Measurements from ENCODE around the gene PFN4. TPM values are rescaled to one million over a fixed set of nuclear protein-coding genes. Genes with fewer than 3 reads are reported as not detected.
A peak's percentile ranks its signal among the peaks of the same experiment; 100 is the strongest.

PFN4 gene
- total and polyA plus RNA-seq, 9 of the 15 experiments (the other 6 are each of a cell fraction or from before 2014, with no cell fraction given): 0.07 to 0.54 (median 0.31) TPM; not detected in 2

GRCh38 chr2:24123195-24123921, at the start of gene PFN4, which contains the start of gene FAM228B (continued):
- TF ChIP-seq E2F6 (IDR thresholded peaks at IDR 0.05; ENCODE audit: borderline replicate concordance in 1 of 2, extremely low read depth in 1 of 2, insufficient read depth in 1 of 2, insufficient read length in 1 of 2, low read depth in 1 of 2, low read length in 1 of 2, poor library complexity in 1 of 2, severe bottlenecking in 1 of 2) (peak; percentile 71 to 74), ZNF280B (CRISPR knock-in tag; IDR thresholded peaks at IDR 0.05) (no peak), ELF1 (tag; IDR thresholded peaks at IDR 0.05) (peak; percentile 64), TEAD1 (CRISPR knock-in tag; IDR thresholded peaks at IDR 0.05) (no peak), PHB2 (IDR thresholded peaks at IDR 0.05; ENCODE audit: low read depth) (no peak), SUPT5H (IDR thresholded peaks at IDR 0.05) (peak; percentile 71; the same call in 1 of the 2 replicates), NELFE (IDR thresholded peaks at IDR 0.05; ENCODE audit: insufficient read depth, insufficient read length) (no peak), E4F1 (CRISPR knock-in tag; IDR thresholded peaks at IDR 0.05; ENCODE audit: borderline replicate concordance) (no peak), KLF10 (CRISPR knock-in tag; IDR thresholded peaks at IDR 0.05) (no peak), ZNF347 (CRISPR knock-in tag; IDR thresholded peaks at IDR 0.05; ENCODE audit: low read depth) (no peak), CXXC5 (CRISPR knock-in tag; IDR thresholded peaks at IDR 0.05) (peak; percentile 97), FOXJ3 (CRISPR knock-in tag; IDR thresholded peaks at IDR 0.05) (no peak), CEBPG (CRISPR knock-in tag; IDR thresholded peaks at IDR 0.05) (no peak), CEBPG (tag; conservative IDR thresholded peaks at IDR 0.05 in 1 of 2, IDR thresholded peaks at IDR 0.05 in 1 of 2) (no peak), GATAD2B (IDR thresholded peaks at IDR 0.05; ENCODE audit: borderline replicate concordance) (peak; percentile 91; the same call in 1 of the 2 replicates), HDAC6 (IDR thresholded peaks at IDR 0.05; ENCODE audit: low read depth, low read length) (no peak), PRPF4 (IDR thresholded peaks at IDR 0.05; ENCODE audit: insufficient read depth, low read depth, low read length, poor library complexity, severe bottlenecking) (no peak), VEZF1 (CRISPR knock-in tag; IDR thresholded peaks at IDR 0.05) (peak; percentile 44; the same call in 1 of the 2 replicates), POLR2H (tag; IDR thresholded peaks at IDR 0.05; ENCODE audit: low read depth) (peak; percentile 74), KDM1A (IDR thresholded peaks at IDR 0.05) (no peak), NFRKB (IDR thresholded peaks at IDR 0.05; ENCODE audit: low read depth) (no peak), ZNF79 (CRISPR knock-in tag; IDR thresholded peaks at IDR 0.05; ENCODE audit: low read depth) (no peak)
